Esophagus squamous epithelium (tissue), 4 donors: Measurements from ENCODE around the gene WDR91.

ENCODE experiments used
- CTCF ChIP-seq, 6 experiments: fragments of 450-650 bp in 4 of 6; fragments of 200-600 bp in 2 of 6; sonication (generic) in 2 of 6; IDR thresholded peaks; one replicate each; pipeline ENCODE4 v1.5.1; 2016 to 2019; ENCODE audit warnings: antibody characterized with exemption in 6 of 6, mild to moderate bottlenecking in 4 of 6, moderate library complexity in 4 of 6
- POLR2A ChIP-seq, 4 donors: fragments of 450-650 bp; IDR thresholded peaks; one replicate each; pipeline ENCODE4 v1.6.1; 2017; ENCODE audit warnings: antibody characterized with exemption in 4 of 4, mild to moderate bottlenecking in 4 of 4, moderate library complexity in 3 of 4

DNA sequence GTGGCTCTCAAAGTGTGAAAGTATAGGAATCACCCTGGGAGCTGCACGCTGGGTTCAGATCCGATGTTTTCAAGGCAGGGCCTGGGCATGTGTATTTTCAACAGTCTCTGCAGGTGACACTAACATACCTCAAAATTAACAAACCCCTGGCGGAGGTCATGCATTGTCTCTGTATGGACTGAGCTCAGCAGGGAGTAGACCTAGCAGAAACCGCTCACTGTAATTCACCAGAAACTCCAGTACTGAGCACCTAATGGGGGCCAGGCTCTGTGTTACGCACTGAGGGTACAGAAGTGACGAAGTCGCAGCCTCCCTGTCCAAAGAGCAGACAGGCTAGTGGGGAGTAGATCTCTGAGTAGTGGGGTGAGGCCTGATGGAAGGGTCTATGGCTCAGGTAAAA lies 27.9 kb upstream of the WDR91 start:
- TF ChIP-seq CTCF (IDR thresholded peaks at IDR 0.05) (no peak), POLR2A (IDR thresholded peaks at IDR 0.05) (no peak)
